Adrenal gland (tissue), 12 donors: ENCODE results near the gene CARD8. TPM values are rescaled to one million over a fixed set of nuclear protein-coding genes. Genes with fewer than 3 reads are reported as not detected.

Experiments
- DNase-seq, 7 donors: peaks; one replicate each; pipeline ENCODE4 v3.0.0-alpha.2; 2019 to 2020
- H3K27ac ChIP-seq, 5 donors: fragments of 200-600 bp; sonication (generic) in 4 of 5; 1 replicate in 3 of 5; 2 replicates in 2 of 5; pipeline versions ENCODE4 v1.5.1 to v1.8.0; 2016 to 2020; ENCODE audit warnings: mild to moderate bottlenecking in 1 of 5
- H3K27me3 ChIP-seq: fragments of 200-600 bp; 2 replicates; pipeline ENCODE4 v1.8.0; 2021
- H3K36me3 ChIP-seq, 2 donors: fragments of 200-600 bp; replicated peaks in 1 of 2; 1 replicate in 1 of 2; 2 replicates in 1 of 2; pipeline versions ENCODE4 v1.5.1 to v1.8.0; 2018 to 2022
- H3K4me1 ChIP-seq, 2 donors: fragments of 200-600 bp; replicated peaks in 1 of 2; 1 replicate in 1 of 2; 2 replicates in 1 of 2; pipeline versions ENCODE4 v1.5.1 to v1.8.0; 2018 to 2021
- H3K4me3 ChIP-seq, 4 donors: fragments of 200-600 bp; sonication (generic) in 3 of 4; one replicate each; pipeline ENCODE4 v1.5.1; 2016 to 2018
- H3K9me3 ChIP-seq, 3 donors: fragments of 200-600 bp; sonication (generic) in 1 of 3; replicated peaks in 1 of 3; 1 replicate in 2 of 3; 2 replicates in 1 of 3; pipeline versions ENCODE4 v1.5.1 to v1.8.0; 2016 to 2021
- CTCF ChIP-seq, 6 experiments: fragments of 450-650 bp in 4 of 6; fragments of 200-600 bp in 2 of 6; sonication (generic) in 1 of 6; IDR thresholded peaks; 1 replicate in 5 of 6; 2 replicates in 1 of 6; pipeline versions ENCODE4 v1.5.1 to v1.8.0; 2016 to 2021; ENCODE audit warnings: antibody characterized with exemption in 6 of 6, mild to moderate bottlenecking in 2 of 6, moderate library complexity in 1 of 6
- POLR2A ChIP-seq, 2 donors: fragments of 450-650 bp; IDR thresholded peaks; one replicate each; pipeline ENCODE4 v1.6.1; 2017; ENCODE audit warnings: antibody characterized with exemption in 2 of 2, mild to moderate bottlenecking in 2 of 2, moderate library complexity in 1 of 2
- WGBS, 4 donors: extraction: QIAGEN DNeasy Blood & Tissue Kit in 2 of 4; methylation state at CpG; one replicate each; pipeline versions ENCODE4 v1.1.5 to v1.1.7; 2013 to 2017; 5-methylcytosine and 5-hydroxymethylcytosine counted together
- intact Hi-C, 2 donors: fragments of 100-400 bp; cut with DNase I; formaldehyde crosslinking; loops; one replicate each; pipeline versions ENCODE4 v1.14.1 to v1.15.0; 2022 to 2023
- polyA plus RNA-seq, 3 donors: library from polyadenylated mRNA; stranded (reverse); fragments of 200-250 nt in 2 of 3; fragments of 350-450 nt in 1 of 3; fragmentation: Illumina TruSeq in 1 of 3; extraction: RNeasy Lipid Tissue Mini Kit (QIAGEN cat#74804) in 1 of 3; gene quantifications; one replicate each; pipeline ENCODE4 v1.2.3, GENCODE V29; 2013 to 2014
- total RNA-seq, 9 donors: library from RNA; depleted of rRNA in 4 of 9; stranded (reverse); fragments of >200 nt in 4 of 9; fragments of 120-200 nt in 1 of 9; fragmentation: NEBNext Ultra II Directional in 1 of 9; extraction: Animal tissue kit (Norgen Biotek cat#: 25700) in 1 of 9; gene quantifications; one replicate each; pipeline versions ENCODE4 v1.1.0 to v1.2.4, GENCODE V29; 2013 to 2023
- donor health status: healthy with polysubstance abuse.
- donor health status: Bipolar disorder and iron deficiency.
- donor health status: DM: yes; HTN: yes; CAD: no.
- donor health status: DM: no; HTN: no; CAD: no.
- donor health status: DM: no; HTN: no; CAD: no.
- donor health status: DM: yes; HTN: yes; CAD: no.

The CARD8 gene
- total and polyA plus RNA-seq, 12 donors, result 14.1 to 48.3 (median 32.7) TPM

GRCh38 chr19:48194844-48195830, 60.6 kb downstream of the CARD8 start:
- intact Hi-C loops, result no loop called here
- TF ChIP-seq CTCF (IDR thresholded peaks at IDR 0.05), result no peak
- no peak for TF ChIP-seq POLR2A (IDR thresholded peaks at IDR 0.05)
- DNase-seq, result peak in 1 of 7 donors; percentile 37
- Histone ChIP-seq H3K36me3 (no peaks in the 10 kb centered on the region), H3K27ac (no peak overlapping the region), H3K9me3 (no peaks in the 10 kb centered on the region), H3K4me3 (no peak overlapping the region), H3K27me3 (no peaks in the 10 kb centered on the region), H3K4me1 (no peaks in the 10 kb centered on the region)
- 62 to 80% (median 73%) methylated on average over 45 to 95 of the region's 95 CpGs for WGBS, 4 donors

- TF ChIP-seq POLR2A (IDR thresholded peaks at IDR 0.05), result no peak
- peak; percentile 16 to 50 (median 32) for TF ChIP-seq CTCF (IDR thresholded peaks at IDR 0.05)
- Histone ChIP-seq H3K27ac (no peak overlapping the region), H3K27me3 (no peaks in the 10 kb centered on the region), H3K4me1 (no peaks in the 10 kb centered on the region), H3K4me3 (no peak overlapping the region), H3K9me3 (no peaks in the 10 kb centered on the region), H3K36me3 (no peaks in the 10 kb centered on the region)
- peak in 2 of 7 donors; percentile 19 to 50 for DNase-seq
- intact Hi-C loops, result no loop called here
- WGBS, 4 donors, result 62 to 68% (median 63%) methylated on average over 11 to 36 of the region's 36 CpGs
Observed at GRCh38 chr19:48194041-48194843, 61.5 kb downstream of the CARD8 start.

GRCh38 chr19:48192750-48193149, 63.0 kb downstream of the CARD8 start:
- no peak for TF ChIP-seq CTCF (IDR thresholded peaks at IDR 0.05)
- no peak for TF ChIP-seq POLR2A (IDR thresholded peaks at IDR 0.05)
- H3K27me3 ChIP-seq, result no peaks in the 10 kb centered on the region
- H3K4me1 ChIP-seq, result no peaks in the 10 kb centered on the region
- WGBS, 4 donors, result 84 to 96% (median 89%) methylated on average over 6 to 7 of the region's 7 CpGs
- intact Hi-C loops, result no loop called here
- no peaks in the 10 kb centered on the region for H3K9me3 ChIP-seq
- H3K27ac ChIP-seq, result no peak overlapping the region
- peak in 1 of 7 donors; percentile 28 for DNase-seq
- no peak overlapping the region for H3K4me3 ChIP-seq
- H3K36me3 ChIP-seq, result no peaks in the 10 kb centered on the region

GRCh38 chr19:48190885-48191284, 64.8 kb downstream of the CARD8 start:
- TF ChIP-seq CTCF (IDR thresholded peaks at IDR 0.05), result no peak
- no peak for TF ChIP-seq POLR2A (IDR thresholded peaks at IDR 0.05)
- 93 to 96% (median 96%) methylated on average over 3 of the region's 3 CpGs for WGBS, 4 donors
- intact Hi-C loops, result no loop called here
- no peak overlapping the region for H3K4me3 ChIP-seq
- no peaks in the 10 kb centered on the region for H3K4me1 ChIP-seq
- DNase-seq, result no peak
- no peaks in the 10 kb centered on the region for H3K27me3 ChIP-seq
- H3K36me3 ChIP-seq, result no peaks in the 10 kb centered on the region
- H3K9me3 ChIP-seq, result no peaks in the 10 kb centered on the region
- H3K27ac ChIP-seq, result no peak overlapping the region
